ELF-1 (cell line): ENCODE measurements around the gene HEATR3.

Experiments
- DNase-seq: peaks from one replicate; pipeline ENCODE4 v3.0.0-alpha.2; 2016; ENCODE audit warnings: low read depth, low spot score

The HEATR3 gene

GRCh38 chr16:50152807-50153595, 87.2 kb downstream of the HEATR3 start, which contains the start of gene TENT4B:
Gene TENT4B (plus strand): TSS chr16:50153306. CDS start chr16:50153622, 316 bp downstream.
- DNase-seq, result peak; percentile 88

GRCh38 chr16:50153596-50154419, 88.0 kb downstream of the HEATR3 start:
- peak; percentile 46 for DNase-seq

GRCh38 chr16:50154420-50154950, 88.7 kb downstream of the HEATR3 start:
- DNase-seq, result peak; percentile 6

GRCh38 chr16:50155925-50156324, 90.2 kb downstream of the HEATR3 start:
- DNase-seq, result no peak
